K562 (cell line): ENCODE measurements around the gene WDR62.

ENCODE experiments used
- BRCA1 ChIP-seq, 2 experiments: fragments of 450-650 bp in 1 of 2; sonication (generic) in 1 of 2; formaldehyde crosslinking in 1 of 2; IDR thresholded peaks; 2 replicates each; pipeline versions ENCODE4 v1.5.0 to v1.6.1; 2017 to 2020; ENCODE audit warnings: mild to moderate bottlenecking in 1 of 2, missing genetic modification reagents in 1 of 2
- EHMT2 ChIP-seq: fragments of 450-650 bp; IDR thresholded peaks from 2 replicates; pipeline ENCODE4 v1.6.1; 2018; ENCODE audit warnings: antibody characterized with exemption
- ETV1 ChIP-seq: fragments of 450-650 bp; conservative IDR thresholded peaks from 2 replicates; pipeline ENCODE4 v1.6.1; 2016; ENCODE audit warnings: missing genetic modification characterization, control low read depth, low read depth, missing compliant biosample characterization
- GATAD2B ChIP-seq: fragments of 450-650 bp; IDR thresholded peaks from 2 replicates; pipeline ENCODE4 v1.6.1; 2017; ENCODE audit warnings: mild to moderate bottlenecking, borderline replicate concordance
- NR2C1 ChIP-seq, 2 experiments: fragments of 450-650 bp; IDR thresholded peaks; 2 replicates each; pipeline ENCODE4 v1.6.1; 2017; ENCODE audit warnings: mild to moderate bottlenecking in 2 of 2, antibody characterized with exemption in 1 of 2, inconsistent platforms in 1 of 2, missing compliant biosample characterization in 1 of 2, missing genetic modification characterization in 1 of 2
- TEAD2 ChIP-seq: fragments of 450-650 bp; IDR thresholded peaks from 2 replicates; pipeline ENCODE4 v1.6.1; 2016; ENCODE audit warnings: missing genetic modification characterization, control low read depth, missing compliant biosample characterization
- TOE1 ChIP-seq, 2 experiments: fragments of 450-650 bp in 1 of 2; sonication (generic) in 1 of 2; formaldehyde crosslinking in 1 of 2; IDR thresholded peaks; 2 replicates each; pipeline versions ENCODE4 v1.7.1 to v1.8.0; 2016 to 2022; ENCODE audit warnings: borderline replicate concordance in 2 of 2, mild to moderate bottlenecking in 2 of 2, antibody characterized with exemption in 1 of 2, inconsistent platforms in 1 of 2, low read depth in 1 of 2, missing genetic modification reagents in 1 of 2, moderate library complexity in 1 of 2
- ZNF274 ChIP-seq: IDR thresholded peaks from 2 replicates; pipeline ENCODE4 v1.6.1; 2011; ENCODE audit warnings: low read depth, mild to moderate bottlenecking, low read length, moderate library complexity, borderline replicate concordance
- TF ChIP-seq, protein P1 (sequence below): sonication (generic); formaldehyde crosslinking; IDR thresholded peaks from 2 replicates; pipeline ENCODE4 v1.8.1; 2022; ENCODE audit warnings: missing genetic modification reagents
- TF ChIP-seq, protein P2 (sequence below): sonication (generic); formaldehyde crosslinking; IDR thresholded peaks from 2 replicates; pipeline ENCODE4 v1.8.0; 2022; ENCODE audit warnings: mild to moderate bottlenecking, missing genetic modification reagents
- TF ChIP-seq, protein P3 (sequence below), 3 experiments: IDR thresholded peaks in 2 of 3; conservative IDR thresholded peaks in 1 of 3; 2 replicates each; pipeline ENCODE4 v1.5.1; 2011 to 2012; ENCODE audit warnings: low read length in 3 of 3, mild to moderate bottlenecking in 3 of 3, control low read depth in 2 of 3, improper control_type of control experiment in 1 of 3, inconsistent platforms in 1 of 3, low read depth in 1 of 3, mixed read lengths in 1 of 3, moderate library complexity in 1 of 3; ENCODE audit not compliant: insufficient read depth in 2 of 3
- TF ChIP-seq, protein P4 (sequence below): sonication (generic); formaldehyde crosslinking; IDR thresholded peaks from 2 replicates; pipeline ENCODE4 v1.8.0; 2022; ENCODE audit warnings: mild to moderate bottlenecking, missing genetic modification reagents

DNA sequence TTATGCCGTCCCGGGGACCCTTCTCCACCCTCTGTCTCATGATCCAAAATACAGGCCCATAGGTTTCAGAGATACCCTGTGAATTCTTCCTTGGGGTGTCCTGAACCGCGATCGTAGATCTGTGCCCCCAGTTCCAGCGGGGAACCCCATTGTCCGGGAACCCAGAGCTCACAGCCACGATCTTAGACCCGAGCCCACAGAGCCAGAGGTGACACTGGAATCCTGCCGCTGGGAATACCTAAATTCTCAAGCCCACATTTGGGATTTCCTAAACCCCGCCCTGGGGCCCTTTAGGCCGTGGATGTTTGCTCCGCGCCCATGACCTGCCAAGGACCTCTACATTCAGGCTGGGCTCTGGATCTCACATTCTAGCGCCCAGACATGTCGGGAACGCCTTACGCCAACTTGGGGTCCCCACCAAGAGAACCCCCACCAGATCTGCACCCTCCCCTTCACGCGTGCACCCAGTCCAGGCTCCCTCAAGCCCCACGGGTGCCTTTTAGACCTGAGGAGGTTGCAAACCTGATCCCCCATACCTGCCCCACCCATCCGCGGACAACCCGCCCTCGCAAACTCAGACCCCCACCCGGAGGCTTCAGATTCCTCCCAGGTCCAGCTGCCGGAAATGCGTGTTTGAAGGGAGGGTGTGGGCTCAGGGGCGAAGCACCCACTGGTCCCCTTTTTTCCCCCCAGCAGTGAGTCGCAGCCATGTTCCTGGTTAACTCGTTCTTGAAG is 85.8 kb downstream of the WDR62 start:
- no peak for TF ChIP-seq ZNF274
- no peak for TF ChIP-seq GATAD2B
- TF ChIP-seq, protein P1, sequence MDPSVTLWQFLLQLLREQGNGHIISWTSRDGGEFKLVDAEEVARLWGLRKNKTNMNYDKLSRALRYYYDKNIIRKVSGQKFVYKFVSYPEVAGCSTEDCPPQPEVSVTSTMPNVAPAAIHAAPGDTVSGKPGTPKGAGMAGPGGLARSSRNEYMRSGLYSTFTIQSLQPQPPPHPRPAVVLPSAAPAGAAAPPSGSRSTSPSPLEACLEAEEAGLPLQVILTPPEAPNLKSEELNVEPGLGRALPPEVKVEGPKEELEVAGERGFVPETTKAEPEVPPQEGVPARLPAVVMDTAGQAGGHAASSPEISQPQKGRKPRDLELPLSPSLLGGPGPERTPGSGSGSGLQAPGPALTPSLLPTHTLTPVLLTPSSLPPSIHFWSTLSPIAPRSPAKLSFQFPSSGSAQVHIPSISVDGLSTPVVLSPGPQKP (CRISPR knock-in tag) = no peak
- TF ChIP-seq, protein P2, sequence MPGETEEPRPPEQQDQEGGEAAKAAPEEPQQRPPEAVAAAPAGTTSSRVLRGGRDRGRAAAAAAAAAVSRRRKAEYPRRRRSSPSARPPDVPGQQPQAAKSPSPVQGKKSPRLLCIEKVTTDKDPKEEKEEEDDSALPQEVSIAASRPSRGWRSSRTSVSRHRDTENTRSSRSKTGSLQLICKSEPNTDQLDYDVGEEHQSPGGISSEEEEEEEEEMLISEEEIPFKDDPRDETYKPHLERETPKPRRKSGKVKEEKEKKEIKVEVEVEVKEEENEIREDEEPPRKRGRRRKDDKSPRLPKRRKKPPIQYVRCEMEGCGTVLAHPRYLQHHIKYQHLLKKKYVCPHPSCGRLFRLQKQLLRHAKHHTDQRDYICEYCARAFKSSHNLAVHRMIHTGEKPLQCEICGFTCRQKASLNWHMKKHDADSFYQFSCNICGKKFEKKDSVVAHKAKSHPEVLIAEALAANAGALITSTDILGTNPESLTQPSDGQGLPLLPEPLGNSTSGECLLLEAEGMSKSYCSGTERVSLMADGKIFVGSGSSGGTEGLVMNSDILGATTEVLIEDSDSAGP = no peak
- TF ChIP-seq TOE1 (IDR thresholded peaks at IDR 0.05; ENCODE audit: borderline replicate concordance) = no peak
- TF ChIP-seq TOE1 (CRISPR knock-in tag; IDR thresholded peaks at IDR 0.05; ENCODE audit: borderline replicate concordance, low read depth) = no peak
- no peak for TF ChIP-seq NR2C1 (IDR thresholded peaks at IDR 0.05)
- no peak for TF ChIP-seq NR2C1 (tag; IDR thresholded peaks at IDR 0.05)
- TF ChIP-seq BRCA1 (IDR thresholded peaks at IDR 0.05) = no peak
- no peak for TF ChIP-seq BRCA1 (CRISPR knock-in tag; IDR thresholded peaks at IDR 0.05)
- no peak for TF ChIP-seq ETV1 (tag)
- TF ChIP-seq, protein P3, sequence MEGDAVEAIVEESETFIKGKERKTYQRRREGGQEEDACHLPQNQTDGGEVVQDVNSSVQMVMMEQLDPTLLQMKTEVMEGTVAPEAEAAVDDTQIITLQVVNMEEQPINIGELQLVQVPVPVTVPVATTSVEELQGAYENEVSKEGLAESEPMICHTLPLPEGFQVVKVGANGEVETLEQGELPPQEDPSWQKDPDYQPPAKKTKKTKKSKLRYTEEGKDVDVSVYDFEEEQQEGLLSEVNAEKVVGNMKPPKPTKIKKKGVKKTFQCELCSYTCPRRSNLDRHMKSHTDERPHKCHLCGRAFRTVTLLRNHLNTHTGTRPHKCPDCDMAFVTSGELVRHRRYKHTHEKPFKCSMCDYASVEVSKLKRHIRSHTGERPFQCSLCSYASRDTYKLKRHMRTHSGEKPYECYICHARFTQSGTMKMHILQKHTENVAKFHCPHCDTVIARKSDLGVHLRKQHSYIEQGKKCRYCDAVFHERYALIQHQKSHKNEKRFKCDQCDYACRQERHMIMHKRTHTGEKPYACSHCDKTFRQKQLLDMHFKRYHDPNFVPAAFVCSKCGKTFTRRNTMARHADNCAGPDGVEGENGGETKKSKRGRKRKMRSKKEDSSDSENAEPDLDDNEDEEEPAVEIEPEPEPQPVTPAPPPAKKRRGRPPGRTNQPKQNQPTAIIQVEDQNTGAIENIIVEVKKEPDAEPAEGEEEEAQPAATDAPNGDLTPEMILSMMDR (IDR thresholded peaks at IDR 0.05 in 2 of 3, conservative IDR thresholded peaks at IDR 0.05 in 1 of 3; ENCODE audit: insufficient read depth in 2 of 3, low read depth in 1 of 3, low read length in 3 of 3) = no peak
- TF ChIP-seq, protein P4, sequence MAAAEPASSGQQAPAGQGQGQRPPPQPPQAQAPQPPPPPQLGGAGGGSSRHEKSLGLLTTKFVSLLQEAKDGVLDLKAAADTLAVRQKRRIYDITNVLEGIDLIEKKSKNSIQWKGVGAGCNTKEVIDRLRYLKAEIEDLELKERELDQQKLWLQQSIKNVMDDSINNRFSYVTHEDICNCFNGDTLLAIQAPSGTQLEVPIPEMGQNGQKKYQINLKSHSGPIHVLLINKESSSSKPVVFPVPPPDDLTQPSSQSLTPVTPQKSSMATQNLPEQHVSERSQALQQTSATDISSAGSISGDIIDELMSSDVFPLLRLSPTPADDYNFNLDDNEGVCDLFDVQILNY = no peak
- no peak for TF ChIP-seq TEAD2 (tag)
- no peak for TF ChIP-seq EHMT2
